Effector memory CD4-positive, alpha-beta T cell (primary cell): ENCODE results near the gene NR2C2AP.

Experiments used
- DNase-seq, 3 donors: peaks; one replicate each; pipeline ENCODE4 v3.0.0-alpha.2; 2020
- H3K27ac ChIP-seq: 2 replicates; pipeline ENCODE4 v1.7.0; 2013; ENCODE audit warnings: mild to moderate bottlenecking, low read length, moderate library complexity; ENCODE audit not compliant: insufficient read depth, poor library complexity, severe bottlenecking
- H3K27me3 ChIP-seq: replicated peaks from 2 replicates; pipeline ENCODE4 v1.7.0; 2013; ENCODE audit warnings: mild to moderate bottlenecking, low read length; ENCODE audit not compliant: insufficient read depth, control insufficient read depth, poor library complexity, severe bottlenecking
- H3K36me3 ChIP-seq: 2 replicates; pipeline ENCODE4 v1.7.0; 2013; ENCODE audit warnings: mild to moderate bottlenecking, low read length, moderate library complexity; ENCODE audit not compliant: control insufficient read depth, insufficient read depth
- H3K4me1 ChIP-seq: 2 replicates; pipeline ENCODE4 v1.7.0; 2013; ENCODE audit warnings: low read length, mild to moderate bottlenecking; ENCODE audit not compliant: control insufficient read depth, insufficient read depth, poor library complexity, severe bottlenecking
- H3K4me3 ChIP-seq: 2 replicates; pipeline ENCODE4 v1.7.0; 2013; ENCODE audit warnings: low read length, low read depth, mild to moderate bottlenecking; ENCODE audit not compliant: insufficient read depth, poor library complexity, severe bottlenecking
- H3K9me3 ChIP-seq: 2 replicates; pipeline ENCODE4 v1.7.0; 2013; ENCODE audit warnings: mild to moderate bottlenecking, low read length, moderate library complexity; ENCODE audit not compliant: control insufficient read depth

Gene NR2C2AP

GRCh38 chr19:19170053-19170872, 33.0 kb downstream of the NR2C2AP start, which contains the start of gene MEF2B:
Gene MEF2B (minus strand): TSS chr19:19170263. CDS start chr19:19150735, 19,528 bp downstream.
- H3K27me3 ChIP-seq = no peaks in the 10 kb centered on the region
- H3K36me3 ChIP-seq = peaks cover 1% of the 10 kb centered on the region
- no peak within 1 kb of the TSS for H3K27ac ChIP-seq
- peak; percentile 44 to 69 (median 63) for DNase-seq
- peaks cover 12% of the 10 kb centered on the region for H3K4me1 ChIP-seq
- H3K9me3 ChIP-seq = no peaks in the 10 kb centered on the region
- H3K4me3 ChIP-seq = peak within 1 kb of the TSS; percentile 35

- Histone ChIP-seq H3K36me3 (peaks cover 3% of the 10 kb centered on the region), H3K4me1 (peaks cover 12% of the 10 kb centered on the region), H3K9me3 (no peaks in the 10 kb centered on the region), H3K27ac (no peak overlapping the region), H3K27me3 (no peaks in the 10 kb centered on the region), H3K4me3 (peak overlapping the region; percentile 35)
- DNase-seq = no peak
These were observed 33.8 kb downstream of the NR2C2AP start for GRCh38 chr19:19169236-19170052.

GRCh38 chr19:19167612-19168011, 35.6 kb downstream of the NR2C2AP start:
- no peaks in the 10 kb centered on the region for H3K27me3 ChIP-seq
- H3K4me3 ChIP-seq = no peak overlapping the region
- H3K27ac ChIP-seq = no peak overlapping the region
- DNase-seq = no peak
- H3K4me1 ChIP-seq = peaks cover 12% of the 10 kb centered on the region
- peaks cover 3% of the 10 kb centered on the region for H3K36me3 ChIP-seq
- H3K9me3 ChIP-seq = no peaks in the 10 kb centered on the region

GRCh38 chr19:19165396-19165795, 37.8 kb downstream of the NR2C2AP start:
- Histone ChIP-seq H3K27ac (no peak overlapping the region), H3K36me3 (peaks cover 3% of the 10 kb centered on the region), H3K4me3 (no peak overlapping the region), H3K27me3 (no peaks in the 10 kb centered on the region), H3K4me1 (peaks cover 8% of the 10 kb centered on the region), H3K9me3 (no peaks in the 10 kb centered on the region)
- no peak for DNase-seq

- no peak overlapping the region for H3K27ac ChIP-seq
- H3K4me3 ChIP-seq = no peak overlapping the region
- H3K27me3 ChIP-seq = no peaks in the 10 kb centered on the region
- DNase-seq = no peak
- no peaks in the 10 kb centered on the region for H3K4me1 ChIP-seq
- peaks cover 3% of the 10 kb centered on the region for H3K36me3 ChIP-seq
- H3K9me3 ChIP-seq = no peaks in the 10 kb centered on the region
These were observed 40.7 kb downstream of the NR2C2AP start for GRCh38 chr19:19162495-19162894.

- H3K27me3 ChIP-seq = no peaks in the 10 kb centered on the region
- no peak for DNase-seq
- H3K9me3 ChIP-seq = no peaks in the 10 kb centered on the region
- H3K27ac ChIP-seq = no peak overlapping the region
- H3K4me1 ChIP-seq = no peaks in the 10 kb centered on the region
- H3K4me3 ChIP-seq = no peak overlapping the region
- H3K36me3 ChIP-seq = peaks cover 13% of the 10 kb centered on the region
These were observed 42.7 kb downstream of the NR2C2AP start for GRCh38 chr19:19160461-19161035.

GRCh38 chr19:19159534-19159933, 43.7 kb downstream of the NR2C2AP start:
- DNase-seq = no peak
- H3K4me1 ChIP-seq = no peaks in the 10 kb centered on the region
- no peaks in the 10 kb centered on the region for H3K9me3 ChIP-seq
- H3K4me3 ChIP-seq = no peak overlapping the region
- H3K36me3 ChIP-seq = peaks cover 10% of the 10 kb centered on the region
- H3K27me3 ChIP-seq = no peaks in the 10 kb centered on the region
- H3K27ac ChIP-seq = no peak overlapping the region

GRCh38 chr19:19157808-19158207, 45.4 kb downstream of the NR2C2AP start:
- Histone ChIP-seq H3K9me3 (no peaks in the 10 kb centered on the region), H3K27ac (no peak overlapping the region), H3K27me3 (no peaks in the 10 kb centered on the region), H3K4me3 (no peak overlapping the region), H3K4me1 (no peaks in the 10 kb centered on the region), H3K36me3 (peaks cover 10% of the 10 kb centered on the region)
- DNase-seq = no peak

- H3K27me3 ChIP-seq = no peaks in the 10 kb centered on the region
- no peaks in the 10 kb centered on the region for H3K4me1 ChIP-seq
- H3K9me3 ChIP-seq = no peaks in the 10 kb centered on the region
- no peak for DNase-seq
- H3K36me3 ChIP-seq = peaks cover 10% of the 10 kb centered on the region
- H3K4me3 ChIP-seq = no peak overlapping the region
- H3K27ac ChIP-seq = no peak overlapping the region
These were observed 47.6 kb downstream of the NR2C2AP start for GRCh38 chr19:19155495-19156219.
